Ovary (tissue), 9 donors: ENCODE data around the gene TESMIN. TPM values are rescaled to one million over a fixed set of nuclear protein-coding genes. Genes with fewer than 3 reads are reported as not detected.

Experiments
- DNase-seq, 5 donors: peaks; one replicate each; pipeline ENCODE4 v3.0.0-alpha.2; 2019 to 2020
- H3K27ac ChIP-seq, 2 donors: fragments of 200-600 bp; one replicate each; pipeline versions ENCODE4 v1.5.1 to v1.8.0; 2019 to 2022
- H3K27me3 ChIP-seq: fragments of 200-600 bp; one replicate; pipeline ENCODE4 v1.8.0; 2022
- H3K36me3 ChIP-seq: fragments of 200-600 bp; sonication (generic); one replicate; pipeline ENCODE4 v1.5.1; 2019
- H3K4me1 ChIP-seq: one replicate; pipeline ENCODE4 v1.8.1; 2013; ENCODE audit warnings: mild to moderate bottlenecking, moderate library complexity; ENCODE audit not compliant: insufficient read depth
- H3K4me3 ChIP-seq: fragments of 200-600 bp; sonication (generic); one replicate; pipeline ENCODE4 v1.5.1; 2017
- H3K9me3 ChIP-seq, 2 donors: fragments of 200-600 bp in 1 of 2; sonication (generic) in 1 of 2; one replicate each; pipeline versions ENCODE4 v1.5.1 to v1.8.1; 2013 to 2019; ENCODE audit warnings: mild to moderate bottlenecking in 1 of 2, moderate library complexity in 1 of 2
- EP300 ChIP-seq: sonication (generic); formaldehyde crosslinking; IDR thresholded peaks from one replicate; pipeline ENCODE4 v1.6.1; 2017; ENCODE audit warnings: antibody characterized with exemption
- POLR2A ChIP-seq: fragments of 450-650 bp; IDR thresholded peaks from one replicate; pipeline ENCODE4 v1.6.1; 2017; ENCODE audit warnings: antibody characterized with exemption, mild to moderate bottlenecking, moderate library complexity
- WGBS, 3 donors: extraction: QIAGEN DNeasy Blood & Tissue Kit in 1 of 3; methylation state at CpG; one replicate each; pipeline versions ENCODE4 v1.1.5 to v1.1.7; 2013 to 2017; 5-methylcytosine and 5-hydroxymethylcytosine counted together
- intact Hi-C, 4 donors: fragments of 100-400 bp; cut with DNase I; formaldehyde crosslinking; loops; one replicate each; pipeline versions ENCODE4 v1.11.0 to v1.15.1; 2022 to 2023
- polyA plus RNA-seq, 2 donors: library from polyadenylated mRNA; stranded (reverse); fragments of 200-250 nt in 1 of 2; fragments of 350-450 nt in 1 of 2; fragmentation: Illumina TruSeq in 1 of 2; extraction: RNeasy Lipid Tissue Mini Kit (QIAGEN cat#74804) in 1 of 2; gene quantifications; one replicate each; pipeline ENCODE4 v1.2.3, GENCODE V29; 2013 to 2014
- total RNA-seq, 7 donors: library from RNA; depleted of rRNA in 2 of 7; stranded (reverse); fragments of >200 nt in 2 of 7; fragmentation: NEBNext Ultra II Directional in 3 of 7; extraction: Animal tissue kit (Norgen Biotek cat#: 25700) in 3 of 7; gene quantifications; one replicate each; pipeline versions ENCODE4 v1.1.0 to v1.2.4, GENCODE V29; 2016 to 2023
- TF ChIP-seq, protein P1 (sequence below), 3 donors: fragments of 450-650 bp in 2 of 3; fragments of 200-600 bp in 1 of 3; IDR thresholded peaks; one replicate each; pipeline versions ENCODE4 v1.5.1 to v1.8.0; 2016 to 2022; ENCODE audit warnings: antibody characterized with exemption in 3 of 3, mild to moderate bottlenecking in 1 of 3
- donor health status: DM: no; HTN: no; CAD: no; lungs with moderate emphysema.
- donor health status: DM: no; HTN: no; CAD: no.
- donor health status: Bipolar disorder and iron deficiency.
- donor health status: DM: yes; HTN: yes; CAD: no.
- donor health status: DM: no; HTN: no; CAD: no.
- donor health status: DM: yes; HTN: yes; CAD: no.

Gene TESMIN
- total and polyA plus RNA-seq, 9 donors = 1.1 to 4.1 (median 1.7) TPM

DNA sequence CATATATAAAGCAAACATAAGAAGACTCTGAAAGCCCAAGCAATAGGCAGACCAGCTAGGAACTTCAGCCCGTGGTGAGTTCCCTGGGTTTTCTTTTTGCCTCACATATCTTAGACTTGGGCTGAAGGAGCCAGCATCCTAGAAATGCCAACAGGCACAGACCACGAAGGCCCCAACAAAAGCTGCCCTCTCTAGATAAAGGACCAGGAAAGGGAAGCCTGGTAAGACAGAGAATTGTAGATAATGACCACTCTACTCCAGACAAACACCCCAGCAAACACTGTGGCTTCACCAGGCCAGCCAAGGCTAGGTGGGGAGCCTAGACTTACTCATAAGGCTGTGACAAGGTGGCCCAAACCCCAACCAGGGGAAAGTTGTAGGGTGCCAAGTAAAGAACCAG is 55.8 kb downstream of the TESMIN start:
- no peaks in the 10 kb centered on the region for H3K27me3 ChIP-seq
- TF ChIP-seq, protein P1, sequence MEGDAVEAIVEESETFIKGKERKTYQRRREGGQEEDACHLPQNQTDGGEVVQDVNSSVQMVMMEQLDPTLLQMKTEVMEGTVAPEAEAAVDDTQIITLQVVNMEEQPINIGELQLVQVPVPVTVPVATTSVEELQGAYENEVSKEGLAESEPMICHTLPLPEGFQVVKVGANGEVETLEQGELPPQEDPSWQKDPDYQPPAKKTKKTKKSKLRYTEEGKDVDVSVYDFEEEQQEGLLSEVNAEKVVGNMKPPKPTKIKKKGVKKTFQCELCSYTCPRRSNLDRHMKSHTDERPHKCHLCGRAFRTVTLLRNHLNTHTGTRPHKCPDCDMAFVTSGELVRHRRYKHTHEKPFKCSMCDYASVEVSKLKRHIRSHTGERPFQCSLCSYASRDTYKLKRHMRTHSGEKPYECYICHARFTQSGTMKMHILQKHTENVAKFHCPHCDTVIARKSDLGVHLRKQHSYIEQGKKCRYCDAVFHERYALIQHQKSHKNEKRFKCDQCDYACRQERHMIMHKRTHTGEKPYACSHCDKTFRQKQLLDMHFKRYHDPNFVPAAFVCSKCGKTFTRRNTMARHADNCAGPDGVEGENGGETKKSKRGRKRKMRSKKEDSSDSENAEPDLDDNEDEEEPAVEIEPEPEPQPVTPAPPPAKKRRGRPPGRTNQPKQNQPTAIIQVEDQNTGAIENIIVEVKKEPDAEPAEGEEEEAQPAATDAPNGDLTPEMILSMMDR (IDR thresholded peaks at IDR 0.05) = no peak
- TF ChIP-seq EP300 (no peak), POLR2A (no peak)
- intact Hi-C loops = no loop called here
- no peak overlapping the region for H3K4me3 ChIP-seq
- 74 to 82% (median 77%) methylated on average over 2 of the region's 2 CpGs for WGBS, 3 donors
- H3K27ac ChIP-seq = no peak overlapping the region
- no peaks in the 10 kb centered on the region for H3K4me1 ChIP-seq
- no peak for DNase-seq
- no peaks in the 10 kb centered on the region for H3K36me3 ChIP-seq
- no peaks in the 10 kb centered on the region for H3K9me3 ChIP-seq

DNA sequence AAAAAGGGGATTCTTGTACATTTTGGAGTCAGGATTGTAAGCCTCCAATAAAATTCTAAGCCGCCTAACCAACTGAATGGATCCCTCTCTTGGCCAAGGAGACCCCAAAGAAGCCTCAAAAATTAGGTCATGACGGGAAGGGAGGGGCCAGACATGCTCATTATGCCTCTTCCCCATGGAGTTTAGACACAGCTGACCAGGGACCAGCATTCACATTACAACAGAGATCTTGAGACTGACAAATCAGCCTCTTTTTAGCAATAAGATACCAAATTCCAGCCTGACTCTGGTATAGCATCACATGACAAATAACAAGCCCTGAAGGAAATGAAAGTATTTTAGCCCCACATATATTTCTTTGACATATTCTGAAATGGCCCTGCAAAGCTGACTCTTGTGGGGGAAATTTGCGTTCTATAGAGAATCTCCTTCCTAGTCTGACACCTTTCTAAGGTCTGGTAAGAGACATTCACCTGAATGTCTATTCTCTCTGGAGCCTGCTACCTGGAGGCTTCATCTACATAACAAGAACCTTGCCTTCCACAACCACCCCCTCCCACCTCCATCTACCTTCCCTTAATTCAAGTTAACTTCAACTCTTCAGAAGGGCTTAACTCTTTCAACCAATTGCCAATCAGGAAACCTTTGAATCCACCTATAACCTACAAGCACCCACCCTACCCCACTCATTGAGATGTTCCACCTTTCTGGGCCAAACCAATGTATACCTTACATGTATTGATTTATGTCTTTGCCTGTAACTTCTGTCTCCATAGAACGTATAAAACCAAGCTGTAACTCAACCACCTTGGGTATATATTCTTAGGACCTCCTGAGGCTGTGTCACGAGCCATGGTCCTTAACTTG is 56.7 kb downstream of the TESMIN start:
- intact Hi-C loops = no loop called here
- Histone ChIP-seq H3K27me3 (no peaks in the 10 kb centered on the region), H3K4me3 (no peak overlapping the region), H3K4me1 (no peaks in the 10 kb centered on the region), H3K27ac (no peak overlapping the region), H3K9me3 (no peaks in the 10 kb centered on the region), H3K36me3 (no peaks in the 10 kb centered on the region)
- 83 to 88% (median 85%) methylated on average over 5 of the region's 5 CpGs for WGBS, 3 donors
- no peak for DNase-seq
- TF ChIP-seq EP300 (no peak), POLR2A (no peak)
- TF ChIP-seq, protein P1 (IDR thresholded peaks at IDR 0.05) = no peak

- intact Hi-C loops = no loop called here
- no peak for TF ChIP-seq EP300
- H3K27me3 ChIP-seq = no peaks in the 10 kb centered on the region
- no peak overlapping the region for H3K4me3 ChIP-seq
- 84 to 88% (median 86%) methylated on average over 10 of the region's 10 CpGs for WGBS, 3 donors
- no peaks in the 10 kb centered on the region for H3K36me3 ChIP-seq
- H3K27ac ChIP-seq = no peak overlapping the region
- no peak for DNase-seq
- H3K9me3 ChIP-seq = no peaks in the 10 kb centered on the region
- H3K4me1 ChIP-seq = no peaks in the 10 kb centered on the region
Observed at GRCh38 chr11:68693484-68693882, 57.8 kb downstream of the TESMIN start.

DNA sequence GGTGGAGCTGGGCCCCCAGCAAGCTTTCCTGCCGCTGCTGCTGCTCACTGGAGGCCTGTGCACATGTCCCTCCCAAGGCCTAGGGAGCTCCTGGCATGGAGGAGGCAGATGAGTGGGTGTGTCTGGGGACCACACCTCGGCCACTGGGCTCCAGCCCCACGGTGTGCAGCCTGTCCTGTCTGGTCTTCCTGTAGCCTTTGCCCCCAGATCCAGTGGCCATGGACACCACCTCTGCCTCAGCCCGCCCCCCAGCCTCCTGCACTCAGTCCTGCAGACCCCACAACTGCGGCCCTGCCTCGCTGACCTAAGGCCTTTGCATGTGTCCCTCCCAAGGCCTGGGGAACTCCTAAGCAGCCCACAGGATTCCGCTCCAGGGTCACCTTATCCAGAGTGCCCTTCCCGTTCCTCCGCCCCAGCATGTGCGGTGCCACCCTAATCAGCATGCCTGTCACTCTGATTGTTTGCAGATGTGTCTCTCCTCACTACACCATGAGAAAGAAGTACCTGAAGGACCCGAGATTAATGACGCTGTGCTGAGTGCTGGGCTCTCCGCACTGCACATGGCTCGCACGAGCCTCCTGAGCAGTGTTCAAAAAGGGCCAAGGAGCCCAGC is 58.3 kb downstream of the TESMIN start:
- intact Hi-C loops = no loop called here
- no peak overlapping the region for H3K4me3 ChIP-seq
- TF ChIP-seq EP300 = no peak
- TF ChIP-seq, protein P1 (IDR thresholded peaks at IDR 0.05) = no peak
- TF ChIP-seq POLR2A = no peak
- no peak for DNase-seq
- no peaks in the 10 kb centered on the region for H3K36me3 ChIP-seq
- 66 to 71% (median 69%) methylated on average over 15 of the region's 15 CpGs for WGBS, 3 donors
- no peaks in the 10 kb centered on the region for H3K9me3 ChIP-seq
- no peaks in the 10 kb centered on the region for H3K4me1 ChIP-seq
- no peak overlapping the region for H3K27ac ChIP-seq
- H3K27me3 ChIP-seq = no peaks in the 10 kb centered on the region

DNA sequence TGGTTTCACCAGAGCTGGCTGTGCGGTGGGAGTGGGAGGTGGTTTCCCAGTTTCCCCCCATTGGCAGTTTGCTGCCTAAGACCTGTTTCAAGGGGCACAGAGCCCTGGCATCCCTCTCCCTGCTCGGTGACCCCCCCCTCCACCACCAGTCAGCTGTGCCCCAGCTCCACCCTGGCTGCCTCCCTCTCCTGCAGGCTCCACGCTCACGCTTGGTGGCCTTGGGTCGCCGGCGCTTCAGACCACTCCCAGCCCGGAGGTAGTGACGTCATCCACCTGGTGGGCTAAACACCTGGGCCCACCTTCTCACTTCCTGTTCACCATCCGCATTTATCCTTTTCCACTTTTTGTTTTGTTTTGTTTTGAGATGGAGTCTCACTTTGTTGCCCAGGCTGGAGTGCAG is 59.2 kb downstream of the TESMIN start:
- H3K36me3 ChIP-seq = no peaks in the 10 kb centered on the region
- no peak overlapping the region for H3K4me3 ChIP-seq
- no peak for DNase-seq
- TF ChIP-seq EP300 (no peak), POLR2A (no peak)
- TF ChIP-seq, protein P1 (IDR thresholded peaks at IDR 0.05) = no peak
- no peaks in the 10 kb centered on the region for H3K9me3 ChIP-seq
- 75 to 85% (median 82%) methylated on average over 10 of the region's 10 CpGs for whole genome bisulfite sequencing, 3 donors
- intact Hi-C loops = no loop called here
- H3K27me3 ChIP-seq = no peaks in the 10 kb centered on the region
- H3K4me1 ChIP-seq = no peaks in the 10 kb centered on the region
- H3K27ac ChIP-seq = no peak overlapping the region
